Measurements from ENCODE around the gene JUNB. TPM values are rescaled to one million over a fixed set of nuclear protein-coding genes. Genes with fewer than 3 reads are reported as not detected.

The JUNB gene
- 88.1 and 107 TPM in 2 replicates for total RNA-seq

DNA sequence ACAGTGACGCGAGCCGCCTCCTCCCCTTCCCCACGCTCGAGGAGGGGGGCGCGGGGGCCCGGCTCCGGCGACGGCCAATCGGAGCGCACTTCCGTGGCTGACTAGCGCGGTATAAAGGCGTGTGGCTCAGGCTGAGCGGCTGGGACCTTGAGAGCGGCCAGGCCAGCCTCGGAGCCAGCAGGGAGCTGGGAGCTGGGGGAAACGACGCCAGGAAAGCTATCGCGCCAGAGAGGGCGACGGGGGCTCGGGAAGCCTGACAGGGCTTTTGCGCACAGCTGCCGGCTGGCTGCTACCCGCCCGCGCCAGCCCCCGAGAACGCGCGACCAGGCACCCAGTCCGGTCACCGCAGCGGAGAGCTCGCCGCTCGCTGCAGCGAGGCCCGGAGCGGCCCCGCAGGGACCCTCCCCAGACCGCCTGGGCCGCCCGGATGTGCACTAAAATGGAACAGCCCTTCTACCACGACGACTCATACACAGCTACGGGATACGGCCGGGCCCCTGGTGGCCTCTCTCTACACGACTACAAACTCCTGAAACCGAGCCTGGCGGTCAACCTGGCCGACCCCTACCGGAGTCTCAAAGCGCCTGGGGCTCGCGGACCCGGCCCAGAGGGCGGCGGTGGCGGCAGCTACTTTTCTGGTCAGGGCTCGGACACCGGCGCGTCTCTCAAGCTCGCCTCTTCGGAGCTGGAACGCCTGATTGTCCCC is at the start of gene JUNB:
Gene JUNB, plus strand, starts transcription at position 142 of the 706 bp plus-strand sequence. Its CDS starts 286 bp downstream, at position 428.
- TF ChIP-seq, protein P1, sequence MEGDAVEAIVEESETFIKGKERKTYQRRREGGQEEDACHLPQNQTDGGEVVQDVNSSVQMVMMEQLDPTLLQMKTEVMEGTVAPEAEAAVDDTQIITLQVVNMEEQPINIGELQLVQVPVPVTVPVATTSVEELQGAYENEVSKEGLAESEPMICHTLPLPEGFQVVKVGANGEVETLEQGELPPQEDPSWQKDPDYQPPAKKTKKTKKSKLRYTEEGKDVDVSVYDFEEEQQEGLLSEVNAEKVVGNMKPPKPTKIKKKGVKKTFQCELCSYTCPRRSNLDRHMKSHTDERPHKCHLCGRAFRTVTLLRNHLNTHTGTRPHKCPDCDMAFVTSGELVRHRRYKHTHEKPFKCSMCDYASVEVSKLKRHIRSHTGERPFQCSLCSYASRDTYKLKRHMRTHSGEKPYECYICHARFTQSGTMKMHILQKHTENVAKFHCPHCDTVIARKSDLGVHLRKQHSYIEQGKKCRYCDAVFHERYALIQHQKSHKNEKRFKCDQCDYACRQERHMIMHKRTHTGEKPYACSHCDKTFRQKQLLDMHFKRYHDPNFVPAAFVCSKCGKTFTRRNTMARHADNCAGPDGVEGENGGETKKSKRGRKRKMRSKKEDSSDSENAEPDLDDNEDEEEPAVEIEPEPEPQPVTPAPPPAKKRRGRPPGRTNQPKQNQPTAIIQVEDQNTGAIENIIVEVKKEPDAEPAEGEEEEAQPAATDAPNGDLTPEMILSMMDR (IDR thresholded peaks at IDR 0.05; ENCODE audit: insufficient read depth, low read depth, low read length): peak; percentile 2
- peak within 1 kb of the TSS; percentile 77 for H3K4me3 ChIP-seq (ENCODE audit: low read depth, low read length)
- peak; percentile 98 for DNase-seq (ENCODE audit: low read depth)

DNA sequence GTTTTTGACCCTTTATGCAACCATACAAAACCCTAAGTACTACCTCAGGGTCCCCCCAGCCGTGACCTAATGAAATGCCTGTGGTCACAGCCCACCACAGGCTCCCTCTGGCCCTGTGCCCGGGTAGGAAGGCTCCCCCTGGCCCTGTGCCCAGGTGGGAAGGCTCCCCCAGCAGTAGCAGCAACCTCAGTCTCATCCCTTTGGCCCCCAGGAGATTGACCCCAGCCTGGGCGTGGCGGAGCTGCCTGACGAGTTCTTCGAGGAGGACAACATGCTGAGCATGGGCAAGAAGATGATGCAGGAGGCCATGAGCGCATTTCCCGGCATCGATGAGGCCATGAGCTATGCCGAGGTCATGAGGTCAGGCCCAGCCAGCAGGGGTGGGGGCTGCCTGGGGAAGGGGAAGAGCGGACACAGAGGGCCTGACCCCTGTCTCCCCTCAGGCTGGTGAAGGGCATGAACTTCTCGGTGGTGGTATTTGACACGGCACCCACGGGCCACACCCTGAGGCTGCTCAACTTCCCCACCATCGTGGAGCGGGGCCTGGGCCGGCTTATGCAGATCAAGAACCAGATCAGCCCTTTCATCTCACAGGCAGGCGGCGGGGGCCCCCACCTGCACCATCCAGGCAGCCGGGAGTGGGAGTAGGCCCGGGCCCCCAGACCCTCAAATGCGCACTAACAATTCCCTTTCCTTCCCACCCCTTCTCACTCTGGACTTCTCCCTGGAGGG is 46.0 kb upstream of the JUNB start:
- H3K4me3 ChIP-seq (ENCODE audit: low read depth, low read length): no peak overlapping the region
- peak; percentile 33 for DNase-seq (ENCODE audit: low read depth)
- TF ChIP-seq, protein P1 (IDR thresholded peaks at IDR 0.05; ENCODE audit: insufficient read depth, low read depth, low read length): no peak

DNA sequence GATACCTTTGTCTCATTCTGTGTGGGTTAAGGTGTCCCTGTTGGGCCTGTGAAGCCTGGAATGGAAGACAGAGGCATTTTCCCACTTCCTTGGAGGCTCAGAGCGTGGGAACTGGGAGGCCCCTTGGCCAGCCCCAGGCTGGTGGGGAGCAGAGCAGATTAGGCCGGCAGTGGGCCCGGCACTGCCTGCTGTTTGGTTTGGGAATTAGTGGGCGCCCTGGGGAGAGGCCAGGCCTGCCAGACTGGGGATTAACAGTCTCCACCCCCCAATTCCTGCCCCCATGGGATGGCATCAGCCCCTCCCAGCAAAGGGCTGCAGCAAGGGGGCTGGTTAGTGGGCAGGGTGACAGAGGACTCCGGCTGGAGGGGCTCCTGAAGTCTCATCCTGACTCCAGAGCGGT is 42.8 kb upstream of the JUNB start:
- no peak overlapping the region for H3K4me3 ChIP-seq (ENCODE audit: low read depth, low read length)
- TF ChIP-seq, protein P1 (IDR thresholded peaks at IDR 0.05; ENCODE audit: insufficient read depth, low read depth, low read length): no peak
- no peak for DNase-seq (ENCODE audit: low read depth)

DNA sequence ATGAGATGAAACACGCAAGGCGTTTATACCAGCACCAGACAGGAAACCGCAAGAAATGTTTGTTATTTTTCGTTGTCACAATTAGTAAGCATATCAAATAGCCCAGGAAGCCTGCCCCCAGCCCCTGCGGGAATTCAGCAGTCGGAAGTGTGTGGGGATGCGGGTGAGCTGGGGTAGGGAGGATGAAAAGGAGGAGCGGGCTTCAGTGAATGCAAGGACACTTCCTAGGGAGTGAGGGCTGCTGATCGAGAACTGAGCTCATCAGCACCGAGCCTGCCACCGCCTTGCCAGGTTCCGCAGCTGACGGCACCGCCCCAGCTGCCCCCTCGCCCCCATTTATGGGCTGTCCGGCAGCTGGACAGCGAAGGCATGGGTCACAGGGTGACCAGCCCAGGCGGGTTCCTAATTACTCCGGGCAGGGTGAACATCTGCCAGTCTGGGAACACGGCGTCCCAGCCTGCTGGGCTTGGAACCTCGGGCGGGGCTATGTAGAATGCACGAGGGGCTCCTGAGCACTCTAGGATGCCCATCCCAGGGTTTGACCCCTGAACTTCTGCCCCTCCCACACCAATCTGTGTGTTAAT is 41.3 kb upstream of the JUNB start:
- DNase-seq (ENCODE audit: low read depth): peak; percentile 64
- TF ChIP-seq, protein P1 (IDR thresholded peaks at IDR 0.05; ENCODE audit: insufficient read depth, low read depth, low read length): no peak
- H3K4me3 ChIP-seq (ENCODE audit: low read depth, low read length): peak overlapping the region; percentile 36

DNA sequence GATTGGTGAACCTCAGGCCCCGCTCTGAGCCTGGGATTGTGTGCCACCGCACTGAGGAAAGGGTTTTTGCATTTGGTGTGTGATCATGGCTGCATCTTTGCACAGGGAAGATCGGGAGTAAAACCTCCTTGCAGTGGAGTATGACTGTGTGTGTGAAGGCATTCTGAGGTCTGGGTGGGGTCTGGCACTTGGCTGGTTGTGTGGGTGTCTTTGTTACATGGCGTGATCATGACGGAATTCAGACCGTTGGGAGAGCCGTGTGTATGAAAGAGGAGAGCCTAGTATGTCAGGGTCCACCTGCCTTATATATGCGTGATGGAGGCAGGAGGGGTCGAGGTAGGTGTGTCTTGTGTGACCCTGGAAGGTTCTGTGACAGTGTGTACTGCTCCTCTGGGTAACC is 40.4 kb upstream of the JUNB start:
- no peak overlapping the region for H3K4me3 ChIP-seq (ENCODE audit: low read depth, low read length)

DNA sequence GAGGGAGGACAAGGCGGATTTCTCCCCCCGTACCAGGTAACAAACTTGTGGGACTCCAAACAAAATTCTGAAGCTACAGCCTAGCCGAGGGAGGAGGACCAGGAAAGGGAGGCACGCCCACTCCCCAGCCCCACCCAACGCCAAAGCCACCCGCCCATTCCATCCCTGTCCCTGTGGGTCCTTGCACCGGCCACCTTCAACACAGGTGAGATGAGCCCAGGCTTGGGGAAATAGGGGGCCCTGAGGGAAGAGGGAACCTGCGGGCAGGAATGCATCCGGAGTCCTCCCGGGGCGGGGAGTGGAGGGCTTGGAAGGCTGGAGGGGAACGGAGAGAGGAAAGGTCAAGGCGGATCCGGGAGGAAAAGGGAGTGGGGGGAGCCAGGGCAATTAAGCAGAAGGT is 39.7 kb upstream of the JUNB start, which contains the start of gene BEST2:
Gene BEST2, plus strand, starts transcription at position 157 of the 400 bp plus-strand sequence. CDS start 802 bp downstream, outside the sequence.
- H3K4me3 ChIP-seq (ENCODE audit: low read depth, low read length): no peak within 1 kb of the TSS
- TF ChIP-seq, protein P1 (IDR thresholded peaks at IDR 0.05; ENCODE audit: insufficient read depth, low read depth, low read length): no peak
- DNase-seq (ENCODE audit: low read depth): no peak

More for the DNA sequence above, 40.4 kb upstream of the JUNB start:
- DNase-seq (ENCODE audit: low read depth): no peak
- TF ChIP-seq, protein P1 (IDR thresholded peaks at IDR 0.05; ENCODE audit: insufficient read depth, low read depth, low read length): no peak

Data from fibroblast of villous mesenchyme (primary cell).